GM20000 (cell line): ENCODE measurements around the gene DOCK11.
A peak's percentile ranks its signal among the peaks of the same experiment; 100 is the strongest.

Source experiments
- DNase-seq: peaks from one replicate; pipeline ENCODE4 v3.0.0; 2012; ENCODE audit warnings: low spot score
- CTCF ChIP-seq: IDR thresholded peaks from 2 replicates; pipeline ENCODE4 v1.5.1; 2012; ENCODE audit warnings: mild to moderate bottlenecking, control low read depth; ENCODE audit errors: extremely low read depth, missing control alignments

The DOCK11 gene

GRCh38 chrX:118621081-118621759 is 125.6 kb downstream of the DOCK11 start:
- DNase-seq: no peak
- TF ChIP-seq CTCF: no peak

- TF ChIP-seq CTCF: no peak
- DNase-seq: no peak
Measured at GRCh38 chrX:118623062-118623461, 127.4 kb downstream of the DOCK11 start.

GRCh38 chrX:118626346-118626745 is 130.7 kb downstream of the DOCK11 start:
- no peak for DNase-seq
- TF ChIP-seq CTCF: no peak

- DNase-seq: no peak
- TF ChIP-seq CTCF: peak; percentile 13
Measured at GRCh38 chrX:118627084-118627758, 131.6 kb downstream of the DOCK11 start.

GRCh38 chrX:118630848-118631247 is 135.2 kb downstream of the DOCK11 start:
- no peak for DNase-seq
- no peak for TF ChIP-seq CTCF

GRCh38 chrX:118631586-118631985 is 136.0 kb downstream of the DOCK11 start:
- no peak for TF ChIP-seq CTCF
- peak; percentile 3 for DNase-seq

- DNase-seq: peak; percentile 20
- no peak for TF ChIP-seq CTCF
Measured at GRCh38 chrX:118632862-118633261, 137.2 kb downstream of the DOCK11 start.
